Eye (tissue), 1 donor: Measurements from ENCODE around the gene MRPL14.

Experiments used
- DNase-seq: peaks from one replicate; pipeline ENCODE4 v3.0.0-alpha.2; 2015

Gene MRPL14

DNA sequence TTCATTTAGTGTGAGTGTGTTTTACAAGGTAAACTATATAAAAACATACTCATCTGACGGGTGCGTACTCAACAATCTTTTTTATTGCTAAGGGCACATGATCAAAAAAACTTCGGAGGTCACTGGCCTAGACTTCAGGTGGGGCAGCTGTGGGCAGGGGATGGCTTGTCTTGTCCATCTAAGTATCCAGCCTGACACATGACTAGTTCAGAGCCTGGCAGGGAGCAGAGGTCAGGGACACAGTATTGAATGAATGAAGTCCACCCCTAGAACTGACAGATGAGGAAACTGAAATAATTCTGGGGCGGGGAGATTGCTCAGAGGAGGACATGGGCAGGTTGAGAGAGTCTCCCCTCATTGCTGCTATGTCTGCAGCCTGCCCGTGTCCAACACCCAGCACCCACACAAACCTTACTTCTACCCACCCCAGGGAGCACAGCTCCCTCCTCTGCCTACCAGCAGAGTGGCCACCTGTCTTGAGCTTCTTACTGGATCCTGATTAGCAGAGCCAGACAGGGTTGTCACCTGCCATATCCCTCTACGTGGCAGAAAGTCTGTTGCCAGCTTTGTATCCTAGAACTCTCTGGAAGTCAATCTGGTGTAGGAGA lies 48.9 kb downstream of the MRPL14 start:
- DNase-seq = no peak

DNA sequence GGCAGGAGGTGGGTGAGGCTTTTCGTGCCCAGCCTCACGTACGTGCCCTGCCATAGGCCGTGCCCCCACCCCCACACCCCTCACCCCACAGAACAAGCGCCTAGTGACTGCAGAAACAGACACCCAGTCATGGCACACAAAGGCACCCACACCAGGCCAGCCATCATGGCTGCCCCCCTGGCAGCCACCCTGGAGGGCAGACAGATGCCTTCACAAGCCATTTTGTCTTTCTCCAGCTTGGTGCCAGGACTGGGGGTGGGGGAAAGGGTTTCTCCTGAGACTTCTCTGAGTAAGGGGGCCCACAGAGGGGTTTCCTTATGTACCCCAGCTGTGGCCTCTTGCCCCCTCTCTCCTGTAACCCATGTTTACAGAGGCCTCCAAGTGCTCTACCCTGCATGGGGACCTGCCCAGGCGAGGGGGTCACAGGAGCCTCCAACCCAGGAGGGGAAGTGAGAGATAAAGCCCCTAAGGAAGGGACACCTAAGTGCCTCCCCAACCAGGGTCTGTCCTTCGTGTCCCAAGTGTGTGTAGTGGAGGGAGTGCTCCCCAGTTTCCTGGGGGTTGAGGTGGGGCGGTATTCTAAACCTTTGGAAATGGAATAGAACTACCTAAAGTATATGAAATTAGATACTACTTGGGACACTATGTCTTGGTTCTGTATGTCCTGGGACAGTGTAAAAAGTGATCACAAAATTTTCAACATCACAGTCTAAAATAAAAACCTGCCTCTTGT lies 49.9 kb downstream of the MRPL14 start:
- DNase-seq = no peak

DNA sequence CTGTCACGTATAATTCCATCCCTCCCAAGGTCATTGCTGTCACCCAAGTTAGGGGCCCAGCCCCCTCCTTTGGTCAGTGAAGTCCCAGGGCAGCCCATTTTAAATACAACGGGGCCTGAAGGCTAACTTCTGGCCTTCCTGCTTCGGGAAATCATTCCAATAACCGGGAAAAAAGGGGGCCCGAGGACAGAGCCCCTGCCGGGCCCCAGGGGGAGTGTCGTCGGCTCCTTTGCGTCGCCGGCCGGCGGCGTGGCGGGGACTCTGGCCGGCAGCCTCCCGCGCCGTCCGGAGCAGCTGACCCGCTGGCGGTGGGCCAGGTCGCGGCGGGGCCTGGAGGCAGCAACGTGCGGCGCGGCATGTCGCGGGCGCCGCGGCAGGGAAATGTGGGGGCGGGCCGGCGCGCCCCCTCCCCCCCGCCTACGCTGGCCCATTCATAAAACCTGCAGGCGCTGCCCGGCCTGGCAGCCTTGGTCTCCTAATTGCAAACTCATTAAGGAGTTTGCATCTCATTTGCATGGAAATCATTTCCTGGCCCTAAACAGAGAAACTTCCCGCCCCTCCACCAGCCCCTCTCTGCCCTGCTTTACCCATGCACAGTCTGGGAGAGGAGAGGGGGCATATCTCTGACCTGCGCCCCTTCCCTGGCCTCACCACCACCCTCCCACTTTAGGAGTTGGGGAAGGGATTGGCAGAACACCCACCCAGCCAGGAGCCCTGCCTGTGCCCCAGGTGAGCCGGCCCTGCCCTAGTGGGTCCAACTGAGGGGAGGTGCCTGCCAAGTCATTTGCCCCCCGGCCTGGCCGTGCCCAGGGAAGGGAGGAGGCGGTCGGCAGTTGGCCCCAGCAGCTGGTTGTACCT lies 50.7 kb downstream of the MRPL14 start:
- peak; percentile 76 for DNase-seq

DNA sequence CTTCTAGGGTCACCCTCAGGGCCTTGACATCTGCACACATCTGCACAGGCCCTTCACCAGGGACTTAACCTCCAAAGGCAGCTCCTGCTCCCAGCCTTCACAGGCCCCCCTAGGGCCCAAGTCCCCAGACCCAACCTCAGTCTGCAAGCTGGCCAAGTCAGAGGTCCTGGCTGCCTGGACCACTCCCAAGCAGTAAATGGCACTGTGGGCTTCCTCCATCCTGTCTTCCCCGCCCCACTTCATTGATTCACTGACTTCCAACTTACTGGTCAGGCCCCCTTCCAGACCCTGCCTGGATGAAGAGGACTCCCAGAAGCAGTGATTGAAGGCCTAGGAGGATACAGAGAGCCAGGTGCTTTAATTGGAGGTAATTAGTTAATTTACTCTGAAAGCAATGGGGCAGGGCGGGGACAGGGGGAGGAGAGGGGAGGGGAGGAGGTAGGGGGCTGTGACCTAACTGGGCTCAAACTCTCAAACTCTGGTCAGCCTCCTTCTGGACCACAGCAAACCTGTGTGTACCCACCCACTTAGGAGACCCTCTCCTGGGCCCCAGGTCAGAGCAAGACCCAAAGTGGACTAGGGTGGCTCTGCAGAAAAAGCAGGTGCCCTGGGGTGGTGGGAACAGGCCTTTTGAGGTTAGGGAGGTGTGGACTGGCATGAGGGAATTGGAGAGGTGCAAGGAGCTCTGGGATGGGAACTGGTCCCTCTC lies 51.5 kb downstream of the MRPL14 start:
- DNase-seq = no peak

DNA sequence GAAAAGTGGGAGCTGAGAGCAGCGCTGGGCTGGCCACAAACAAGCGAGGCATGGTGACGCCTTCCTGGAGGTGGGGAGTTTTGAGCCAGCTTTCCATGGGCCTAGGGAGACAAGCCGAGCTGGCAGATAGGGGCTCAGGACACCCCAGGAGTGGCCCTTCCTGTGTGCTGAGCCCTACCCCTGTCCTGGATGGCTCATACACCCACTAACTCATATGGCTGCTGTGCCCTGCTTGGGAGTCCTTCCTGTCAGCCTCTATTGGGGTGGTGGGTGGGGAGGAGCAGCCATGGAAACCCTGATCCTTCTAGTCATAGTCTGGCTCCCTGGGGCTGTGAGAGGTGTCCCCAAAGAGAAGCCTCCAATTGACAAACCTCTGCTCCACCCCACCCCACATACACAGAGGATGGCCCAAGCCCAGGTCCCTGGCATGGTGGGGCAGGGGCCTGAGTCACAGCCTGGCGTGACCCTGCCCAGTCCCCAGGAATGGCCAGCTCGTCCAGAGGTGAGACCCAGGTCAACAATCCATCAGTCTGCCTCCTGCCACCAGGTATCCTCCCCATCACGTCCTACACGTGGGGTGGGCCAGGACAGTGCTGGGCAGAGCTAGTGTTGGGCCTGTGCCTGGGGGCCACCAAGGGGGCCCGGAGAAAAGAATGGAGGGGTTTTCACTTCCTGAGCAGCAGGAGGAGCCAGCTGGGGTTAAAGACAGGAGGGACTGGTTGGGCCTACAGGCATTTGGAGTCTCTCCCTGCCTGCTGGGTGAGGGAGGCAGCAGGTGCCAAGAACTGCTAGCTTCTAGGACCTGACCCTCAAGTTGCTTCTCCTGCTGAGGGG lies 52.2 kb downstream of the MRPL14 start:
- no peak for DNase-seq

DNA sequence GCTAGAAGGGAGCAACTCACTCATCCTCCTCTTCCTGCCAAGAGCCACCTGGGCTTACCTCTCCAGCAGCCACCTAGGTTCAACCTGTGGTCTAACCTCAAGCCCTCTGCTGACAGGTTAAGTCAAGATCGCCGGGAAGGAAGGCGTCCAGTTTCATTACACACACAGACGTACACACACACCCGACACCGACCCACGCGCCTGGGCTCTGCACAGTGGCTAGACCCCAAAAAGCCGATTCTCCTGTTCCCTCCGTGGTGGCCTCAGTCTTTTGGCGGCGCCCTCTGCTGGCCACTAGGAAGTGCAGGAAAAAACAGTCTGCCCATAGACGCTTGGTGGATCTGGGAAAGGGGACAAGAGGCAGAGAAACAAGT lies 52.8 kb downstream of the MRPL14 start:
- peak; percentile 96 for DNase-seq

DNA sequence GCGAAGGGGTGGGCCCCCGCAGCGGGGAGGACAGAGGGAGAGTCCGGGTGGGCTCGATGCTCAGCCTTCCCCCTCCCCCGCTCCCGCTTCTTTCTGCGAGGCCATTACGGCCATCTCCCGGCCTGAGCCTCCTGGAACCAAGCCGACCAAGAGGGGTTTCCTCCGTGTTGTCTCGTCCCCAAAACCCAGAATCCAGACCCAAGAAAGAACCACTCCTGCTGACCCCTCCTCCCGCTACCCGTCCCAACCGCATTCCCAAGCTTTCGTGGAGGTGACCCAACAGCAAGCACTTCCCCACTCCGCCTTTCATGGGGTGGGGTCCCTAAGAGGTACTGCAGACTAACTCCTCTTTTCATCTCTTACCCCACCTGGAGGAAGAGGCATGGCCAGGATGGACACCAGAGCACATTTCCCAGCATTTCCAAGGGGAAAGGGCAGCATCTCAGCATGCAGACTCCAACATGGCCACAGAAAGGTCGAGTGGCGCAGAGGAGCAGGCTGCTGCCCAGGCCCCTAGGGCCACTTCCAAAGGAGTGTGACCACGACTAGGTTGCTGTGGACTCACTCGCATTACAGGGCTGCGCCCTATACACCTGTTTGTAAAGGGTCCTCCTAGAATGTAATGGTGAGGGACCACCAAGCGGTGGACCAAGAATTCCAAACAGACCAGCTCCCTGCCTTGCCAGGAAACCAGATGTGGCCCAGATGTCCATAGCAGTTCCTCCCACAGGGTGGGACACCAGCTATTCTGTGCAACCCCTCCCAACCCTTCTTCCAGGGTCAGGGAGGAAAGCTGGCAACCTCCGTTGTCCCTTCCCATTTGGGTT lies 53.4 kb downstream of the MRPL14 start:
- peak; percentile 82 for DNase-seq

DNA sequence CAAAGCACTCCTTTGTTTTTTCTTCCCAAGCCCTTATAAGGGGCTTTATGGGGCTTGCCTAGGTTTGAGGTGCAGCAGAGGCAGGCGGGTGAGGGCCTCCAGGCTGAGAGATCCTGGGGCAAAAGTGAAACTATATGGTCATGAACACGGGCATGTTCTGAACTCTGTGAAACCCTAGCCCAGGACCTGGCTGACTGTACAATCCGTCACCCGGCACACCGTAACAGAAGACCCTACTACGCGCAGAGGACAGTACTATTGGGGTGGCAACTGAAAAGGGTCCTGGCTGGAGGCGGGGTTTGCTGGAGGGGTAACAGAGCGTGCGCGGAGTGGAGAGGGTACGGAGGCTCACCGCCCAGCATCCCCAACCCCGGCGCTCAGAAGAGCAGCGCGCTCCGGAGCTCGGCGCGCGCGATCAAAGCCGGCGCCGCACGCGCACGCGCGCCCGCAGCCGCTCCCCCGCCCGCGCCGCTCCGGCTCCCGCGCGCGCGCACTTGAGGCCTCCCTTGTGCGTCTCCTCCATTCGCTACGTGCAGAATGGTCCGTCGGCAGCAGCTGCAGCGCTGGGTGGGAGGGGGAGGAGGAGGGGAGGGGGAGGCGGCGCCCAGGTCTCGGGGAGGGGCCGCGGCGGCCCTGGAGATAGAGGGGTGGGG lies 54.2 kb downstream of the MRPL14 start:
- DNase-seq = peak; percentile 97

DNA sequence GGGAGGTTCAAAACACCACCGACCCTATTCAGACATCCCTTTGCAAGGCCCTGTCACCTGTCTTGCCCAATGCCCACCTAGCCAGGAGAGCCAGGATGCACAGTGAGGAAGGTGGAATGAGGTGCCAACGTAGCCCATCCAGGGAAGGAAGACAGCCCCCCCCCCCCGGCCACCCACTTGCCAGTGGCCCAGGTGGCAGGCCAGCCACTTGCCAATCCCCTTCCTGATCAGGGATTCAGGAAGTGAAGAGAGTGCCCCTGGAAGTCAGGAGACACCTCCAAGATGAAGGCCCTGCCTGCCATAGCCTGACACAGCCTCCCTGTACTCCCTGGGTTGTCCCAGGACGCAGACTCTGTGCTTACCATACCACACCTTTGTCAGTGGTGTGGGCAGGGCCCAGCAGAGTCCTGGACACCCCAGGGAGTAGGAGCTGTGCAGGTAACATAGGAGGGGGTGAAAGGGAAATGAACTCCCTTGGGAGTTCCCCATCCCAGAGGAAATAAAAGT lies 54.7 kb downstream of the MRPL14 start:
- DNase-seq = no peak

DNA sequence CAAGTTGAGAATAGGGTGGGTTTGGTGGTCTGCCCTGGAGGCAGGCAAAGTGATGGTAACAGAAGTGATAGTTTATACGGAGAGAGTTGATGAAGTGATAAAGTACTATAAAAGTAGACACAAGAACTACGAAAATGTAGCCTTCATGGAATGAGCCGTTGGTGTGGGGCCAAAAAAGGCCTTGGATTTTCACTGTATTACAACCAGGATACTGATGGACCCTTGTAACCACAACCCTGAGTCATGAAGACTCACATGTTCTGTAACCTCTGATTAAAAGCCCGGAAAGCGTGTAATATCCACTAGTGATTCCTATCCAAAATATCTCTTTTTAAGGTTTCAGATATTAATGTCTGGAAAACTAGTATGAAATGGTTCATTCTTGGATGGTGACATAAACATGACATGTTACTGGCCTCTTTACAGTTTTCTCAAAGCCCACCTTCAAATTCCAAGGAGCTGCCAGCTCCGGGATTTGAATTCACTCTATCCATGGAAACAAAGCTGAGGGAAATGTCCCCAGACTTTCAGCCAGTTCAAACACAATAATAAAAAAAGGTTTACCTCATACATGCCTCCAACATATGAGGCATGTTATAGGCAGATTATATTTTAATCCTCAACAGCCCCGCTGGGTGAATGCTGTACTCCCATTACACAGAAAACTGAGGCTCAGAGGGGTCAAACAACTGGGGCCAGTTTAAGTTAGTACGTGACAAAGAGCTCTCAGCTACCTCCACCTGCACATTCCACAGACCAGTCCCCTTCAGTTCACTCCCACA lies 55.4 kb downstream of the MRPL14 start:
- DNase-seq = no peak

DNA sequence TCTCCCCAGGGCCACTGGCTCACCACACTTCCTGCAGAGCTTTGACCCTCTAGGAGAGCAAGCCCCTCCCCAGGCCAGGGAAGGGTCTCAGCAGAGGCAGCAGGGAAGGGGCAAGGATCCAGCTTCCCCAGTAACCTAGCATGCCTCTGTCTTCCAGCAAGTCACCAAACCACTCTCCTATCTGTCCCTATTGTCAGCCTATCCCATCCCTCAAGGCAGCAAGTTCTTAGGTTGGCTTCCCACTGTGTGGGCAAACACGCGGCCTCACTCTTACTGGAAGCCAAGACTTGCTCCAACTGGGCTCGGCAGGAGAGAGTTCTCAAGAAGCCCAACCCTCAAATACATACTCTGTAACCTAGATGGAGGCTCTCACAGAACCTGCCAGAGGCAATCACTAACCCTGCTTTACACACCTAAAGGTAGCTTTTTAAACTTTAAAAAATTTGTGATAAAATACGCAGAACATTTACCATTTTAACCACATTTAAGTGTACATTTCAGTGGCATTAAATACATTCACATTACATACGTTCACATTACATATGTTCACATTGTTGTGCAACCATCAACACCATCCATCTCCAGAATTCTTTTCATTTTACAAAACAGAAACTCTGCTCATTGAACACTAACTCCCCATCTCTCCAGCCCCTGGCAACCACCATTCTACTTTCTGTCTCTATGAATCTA lies 58.5 kb downstream of the MRPL14 start:
- no peak for DNase-seq

DNA sequence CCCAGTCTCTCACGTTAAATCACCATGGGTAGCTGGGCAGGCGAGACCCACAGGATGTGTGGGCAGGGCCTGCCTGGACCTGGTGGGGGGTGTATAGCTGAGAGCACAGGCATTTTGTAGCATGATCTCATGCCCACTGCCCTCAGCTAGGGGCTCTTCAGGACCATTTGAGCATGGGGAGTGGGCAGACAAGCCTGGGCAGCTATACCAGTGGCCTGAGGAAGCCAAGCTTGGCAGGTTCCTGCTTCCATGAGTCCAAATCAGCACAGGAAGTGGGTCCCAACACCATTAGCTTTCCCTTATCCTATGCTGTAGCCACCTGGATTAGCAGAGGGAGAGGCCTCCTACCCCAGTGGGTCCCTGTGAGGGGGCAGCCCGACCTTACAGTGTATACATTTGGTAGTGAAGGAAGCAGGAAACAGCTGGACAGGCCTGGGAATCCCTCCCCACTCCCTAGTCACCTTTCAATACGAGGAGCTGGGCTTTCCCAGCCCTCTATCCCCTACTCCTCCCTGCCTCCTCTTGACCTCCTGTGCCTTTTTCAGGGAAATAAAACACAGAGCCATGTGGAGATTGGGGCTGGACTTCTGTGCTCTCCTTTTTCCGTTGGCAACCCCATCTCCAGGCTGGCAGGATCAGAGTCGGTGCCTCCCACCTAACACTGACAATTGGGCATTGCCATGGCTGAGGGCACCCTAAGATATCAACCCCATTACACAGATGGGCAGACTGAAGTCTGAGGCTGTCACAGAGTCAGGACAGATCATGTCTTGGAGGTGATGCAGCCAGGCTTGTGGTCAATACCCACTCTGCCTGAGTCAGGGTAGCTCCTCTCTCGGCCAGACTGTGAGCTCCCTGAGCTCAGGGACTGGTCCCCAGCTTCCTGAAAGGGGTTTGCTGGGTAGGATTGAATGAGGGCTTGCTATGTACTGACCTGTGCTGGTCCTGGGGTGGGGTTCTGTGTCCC lies 59.8 kb downstream of the MRPL14 start:
- no peak for DNase-seq

DNA sequence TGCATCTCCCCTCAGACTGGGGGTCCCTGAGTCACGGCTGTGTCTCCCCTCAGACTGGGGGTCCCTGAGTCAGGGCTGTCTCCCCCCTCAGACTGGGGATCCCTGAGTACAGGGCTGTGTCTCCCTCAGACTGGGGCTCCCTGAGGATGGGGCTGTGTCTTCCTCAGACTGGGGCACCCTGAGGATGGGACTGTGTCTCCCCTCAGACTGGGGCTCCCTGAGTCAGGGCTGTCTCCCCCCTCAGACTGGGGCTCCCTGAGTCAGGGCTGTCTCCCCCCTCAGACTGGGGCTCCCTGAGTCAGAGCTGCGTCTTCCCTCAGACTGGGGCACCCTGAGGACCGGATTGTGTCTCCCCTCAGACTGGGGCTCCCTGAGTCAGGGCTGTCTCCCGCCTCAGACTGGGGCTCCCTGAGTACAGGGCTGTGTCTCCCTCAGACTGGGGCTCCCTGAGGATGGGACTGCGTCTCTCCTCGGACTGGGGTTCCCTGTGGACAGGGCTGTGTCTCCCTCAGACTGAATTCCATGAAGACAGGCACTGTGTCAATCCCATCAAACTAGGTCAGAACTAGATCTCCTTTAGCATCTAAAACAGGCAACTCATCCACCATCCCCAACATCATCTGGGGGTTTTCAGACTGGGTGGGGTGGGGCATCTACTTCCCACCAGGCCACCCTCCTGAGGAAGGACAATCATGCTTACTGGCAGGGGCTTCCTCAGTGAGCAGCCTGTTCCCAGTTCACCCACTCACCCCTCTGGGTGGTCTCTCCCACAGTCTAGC lies 60.7 kb downstream of the MRPL14 start:
- no peak for DNase-seq

DNA sequence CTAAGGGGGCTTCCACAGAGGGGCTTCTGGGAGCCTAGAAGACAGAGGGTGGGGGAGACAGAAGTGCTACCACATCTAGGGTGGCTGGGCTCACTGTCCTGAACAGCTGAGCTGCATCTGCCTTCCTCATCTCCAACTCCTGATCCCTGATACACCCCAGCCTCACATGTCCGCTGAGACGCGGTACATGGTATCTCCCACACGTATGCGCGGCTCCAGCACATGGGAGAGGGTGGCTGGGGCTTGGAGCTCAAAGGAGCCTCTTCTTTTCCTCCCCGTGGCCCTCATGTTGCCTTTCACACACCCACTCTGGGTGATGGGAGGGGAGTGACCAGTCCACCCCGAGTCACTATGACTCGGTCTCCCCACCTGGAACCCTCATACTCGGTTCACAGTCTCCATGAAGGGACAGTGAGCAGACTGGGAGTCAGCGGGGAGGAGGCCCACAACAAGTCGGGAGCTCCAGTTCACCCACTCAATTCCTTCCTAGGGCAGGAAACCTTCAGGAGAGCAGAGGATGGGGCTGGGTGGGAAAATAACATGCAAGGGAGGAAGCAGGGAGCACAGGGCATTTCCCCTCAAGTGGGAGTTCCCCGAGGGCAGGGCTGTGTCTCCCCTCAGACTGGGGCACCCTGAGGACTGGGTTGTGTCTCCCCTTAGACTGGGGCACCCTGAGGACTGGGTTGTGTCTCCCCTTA lies 61.7 kb downstream of the MRPL14 start:
- DNase-seq = no peak

DNA sequence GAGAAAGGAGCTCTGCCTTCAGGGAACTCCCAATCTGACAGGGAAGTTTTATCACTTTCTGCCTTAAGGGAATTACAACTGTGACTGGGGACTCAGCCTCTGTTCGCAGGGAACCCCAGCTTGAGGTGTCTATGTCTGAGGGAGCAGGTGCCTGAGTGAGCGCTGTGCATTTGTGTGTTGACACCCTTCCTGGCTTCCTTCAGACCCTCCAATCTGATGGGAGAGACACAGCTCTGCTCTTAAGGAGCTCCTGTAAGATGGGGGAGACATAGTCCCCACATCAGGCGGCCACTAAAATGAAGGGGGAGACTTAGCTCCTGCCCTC lies 62.3 kb downstream of the MRPL14 start:
- DNase-seq = no peak

DNA sequence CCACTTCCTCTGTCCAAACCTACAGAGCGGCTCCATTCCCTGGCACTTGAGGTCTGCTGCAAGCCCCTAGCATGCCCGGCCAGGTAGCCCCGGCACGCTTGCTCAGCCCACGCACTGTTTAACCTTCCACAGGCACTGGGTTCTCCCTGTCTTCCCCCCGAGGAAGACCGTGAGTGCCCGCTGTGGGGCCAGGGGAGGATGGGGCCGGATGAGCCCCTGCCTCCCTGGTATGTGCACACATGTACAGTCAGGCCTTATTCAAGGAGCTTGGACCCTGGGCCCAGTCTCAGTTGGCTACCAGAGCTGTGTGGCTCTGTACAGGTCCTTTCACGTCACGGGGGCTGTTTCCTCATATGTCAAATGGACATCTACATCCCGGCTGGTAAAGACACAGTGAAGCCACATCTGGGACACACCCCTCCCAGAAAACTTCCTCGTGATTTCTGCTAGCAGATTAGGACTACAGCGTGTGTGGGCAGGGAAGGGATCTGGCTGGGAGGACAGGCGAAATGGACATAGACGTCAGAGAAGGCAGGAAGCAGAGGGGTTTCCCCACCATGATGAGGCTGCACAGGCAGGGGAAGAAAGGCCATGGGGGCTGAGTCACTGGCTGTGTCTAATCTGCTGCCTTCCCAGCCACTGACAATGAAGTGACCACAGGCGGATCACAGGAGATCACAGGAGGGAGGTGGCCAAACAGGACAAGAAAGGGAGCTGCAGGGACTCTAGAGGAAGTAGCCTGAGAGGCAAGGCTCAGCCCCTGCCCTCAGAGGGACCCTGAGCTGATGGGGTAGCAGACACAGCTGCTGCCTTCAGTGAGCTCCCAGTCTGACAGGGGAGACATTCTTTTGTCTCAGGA lies 62.9 kb downstream of the MRPL14 start:
- no peak for DNase-seq
